A549 (cell line): ENCODE data around the gene AJAP1. TPM values are rescaled to one million over a fixed set of nuclear protein-coding genes. Genes with fewer than 3 reads are reported as not detected.

ENCODE experiments used
- ATAC-seq, 2 experiments: fragments of 200-7000 bp in 1 of 2; fragments of >200 bp in 1 of 2; cut with Nextera tagmentation in 1 of 2; cut with Tn5 transposase in 1 of 2; 3 replicates each; pipeline versions ENCODE4 v1.8.0 to v1.9.1; 2018 to 2020; ENCODE audit warnings: mild to moderate bottlenecking in 1 of 2, moderate library complexity in 1 of 2
- CTCF ChIA-PET: fragments of 300-600 bp; sonication (Branson Sonifier 250); formaldehyde crosslinking; extraction: SDS; loops from one replicate; lab custom pipeline; 2021; ENCODE audit warnings: antibody characterized with exemption, inconsistent platforms; lab: Yijun Ruan, JAX
- POLR2A ChIA-PET: fragments of 350-600 bp; formaldehyde crosslinking; extraction: SDS; loops from one replicate; lab custom pipeline; 2021; ENCODE audit warnings: antibody characterized with exemption, inconsistent platforms; lab: Yijun Ruan, JAX
- DNase-seq, 2 experiments: peaks; one replicate each; pipeline versions ENCODE4 v3.0.0 to v3.0.0-alpha.2; 2011 to 2016; ENCODE audit warnings: low read depth in 1 of 2, low spot score in 1 of 2
- FAIRE-seq: peaks from 2 replicates; lab custom pipeline; 2011; peaks lifted over from hg19 to GRCh38; lab: Jason Lieb, UNC
- H3K27ac ChIP-seq, 2 experiments: fragments of >200 bp; sonication (Bioruptor Twin); formaldehyde crosslinking; 3 replicates each; pipeline ENCODE4 v1.5.1; 2016 to 2017
- H3K4me1 ChIP-seq: fragments of >200 bp; sonication (Bioruptor Twin); formaldehyde crosslinking; 3 replicates; pipeline ENCODE4 v1.6.1; 2016
- H3K4me2 ChIP-seq: fragments of >200 bp; sonication (Bioruptor Twin); formaldehyde crosslinking; 3 replicates; pipeline ENCODE4 v1.6.1; 2016
- H3K4me3 ChIP-seq: fragments of >200 bp; sonication (Bioruptor Twin); formaldehyde crosslinking; 3 replicates; pipeline ENCODE4 v1.5.1; 2016
- H3K9me3 ChIP-seq: fragments of >200 bp; sonication (Bioruptor Twin); formaldehyde crosslinking; 3 replicates; pipeline ENCODE4 v1.6.1; 2016
- ATOH8 ChIP-seq: fragments of 250-450 bp; sonication (Bioruptor Pico); IDR thresholded peaks from 2 replicates; pipeline ENCODE4 v1.5.0; 2020; ENCODE audit warnings: low read depth, mild to moderate bottlenecking, moderate library complexity
- E2F6 ChIP-seq: IDR thresholded peaks from 2 replicates; pipeline ENCODE4 v1.6.1; 2012; ENCODE audit warnings: low read depth, borderline replicate concordance
- FOXS1 ChIP-seq: fragments of 250-450 bp; sonication (Bioruptor Pico); IDR thresholded peaks from 2 replicates; pipeline ENCODE4 v1.5.0; 2020; ENCODE audit warnings: mild to moderate bottlenecking, moderate library complexity
- HOXA7 ChIP-seq: fragments of 250-450 bp; sonication (Bioruptor Pico); IDR thresholded peaks from 2 replicates; pipeline ENCODE4 v1.5.0; 2020; ENCODE audit warnings: mild to moderate bottlenecking, moderate library complexity
- MAZ ChIP-seq: fragments of 150-350 bp; IDR thresholded peaks from 2 replicates; pipeline ENCODE4 v1.6.1; 2014; ENCODE audit warnings: antibody characterized with exemption, low read depth, low read length, borderline replicate concordance
- NFE2L2 ChIP-seq: fragments of 150-350 bp; conservative IDR thresholded peaks from 2 replicates; pipeline ENCODE4 v1.6.1; 2014; ENCODE audit warnings: low read length
- NR3C1 ChIP-seq: fragments of >200 bp; sonication (Bioruptor Twin); formaldehyde crosslinking; IDR thresholded peaks from 3 replicates; pipeline ENCODE4 v1.6.1; 2017
- POLR2A ChIP-seq: IDR thresholded peaks from 2 replicates; pipeline ENCODE4 v1.6.1; 2012; ENCODE audit warnings: mild to moderate bottlenecking, low read length
- POLR2AphosphoS2 ChIP-seq: conservative IDR thresholded peaks from 2 replicates; pipeline ENCODE4 v1.6.1; 2012; ENCODE audit warnings: low read length, improper control_type of control experiment, inconsistent platforms
- RAD21 ChIP-seq, 2 experiments: fragments of >200 bp in 1 of 2; sonication (Bioruptor Twin) in 1 of 2; formaldehyde crosslinking in 1 of 2; IDR thresholded peaks in 1 of 2; conservative IDR thresholded peaks in 1 of 2; 2 replicates in 1 of 2; 3 replicates in 1 of 2; pipeline ENCODE4 v1.6.1; 2012 to 2018; ENCODE audit warnings: inconsistent platforms in 1 of 2
- RARB ChIP-seq: fragments of 250-450 bp; sonication (Bioruptor Pico); IDR thresholded peaks from 2 replicates; pipeline ENCODE4 v1.8.0; 2021; ENCODE audit warnings: mild to moderate bottlenecking, moderate library complexity
- REST ChIP-seq: fragments of 200-600 bp; sonication (generic); IDR thresholded peaks from 2 replicates; pipeline ENCODE4 v1.6.1; 2016; ENCODE audit warnings: antibody characterized with exemption, mild to moderate bottlenecking, moderate library complexity
- RFX5 ChIP-seq: fragments of 450-650 bp; IDR thresholded peaks from 2 replicates; pipeline ENCODE4 v1.7.1; 2014; ENCODE audit warnings: antibody characterized with exemption, mild to moderate bottlenecking, moderate library complexity
- RNF2 ChIP-seq: fragments of 200-600 bp; sonication (generic); IDR thresholded peaks from 2 replicates; pipeline ENCODE4 v1.6.1; 2016; ENCODE audit warnings: low read depth, mild to moderate bottlenecking, antibody characterized with exemption, moderate library complexity, borderline replicate concordance
- SREBF2 ChIP-seq: fragments of 450-650 bp; IDR thresholded peaks from 2 replicates; pipeline ENCODE4 v1.6.1; 2014; ENCODE audit warnings: mild to moderate bottlenecking, moderate library complexity
- TFCP2L1 ChIP-seq: fragments of 250-450 bp; sonication (Bioruptor Pico); IDR thresholded peaks from 2 replicates; pipeline ENCODE4 v1.5.0; 2021; ENCODE audit warnings: mild to moderate bottlenecking
- ZFP36 ChIP-seq: fragments of 450-650 bp; IDR thresholded peaks from 2 replicates; pipeline ENCODE4 v1.6.1; 2014; ENCODE audit warnings: borderline replicate concordance; ENCODE audit not compliant: partially characterized antibody
- WGBS: methylation state at CpG from one replicate; pipeline ENCODE4 v1.1.6; 2017; ENCODE audit errors: missing lambda C conversion rate; 5-methylcytosine and 5-hydroxymethylcytosine counted together
- polyA plus RNA-seq, 4 experiments: library from polyadenylated mRNA; depleted of rRNA in 3 of 4; stranded (reverse); fragments of >200 nt; fragmentation: RNase III in 1 of 4; extraction: RNeasy Plus Mini Kit Qiagen cat#74134 plus additional on column Dnase treatment in 1 of 4; gene quantifications; 2 replicates in 3 of 4; 3 replicates in 1 of 4; pipeline ENCODE4 v1.2.3, GENCODE V29; 2011 to 2017
- TF ChIP-seq, protein P1 (sequence below): fragments of >200 bp; sonication (Bioruptor Twin); formaldehyde crosslinking; IDR thresholded peaks from 3 replicates; pipeline ENCODE4 v1.5.1; 2016
- TF ChIP-seq, protein P2 (sequence below): fragments of 250-450 bp; sonication (Bioruptor Pico); IDR thresholded peaks from 2 replicates; pipeline ENCODE4 v1.5.0; 2021; ENCODE audit warnings: mild to moderate bottlenecking, moderate library complexity, borderline replicate concordance
- TF ChIP-seq, protein P3 (sequence below): fragments of 150-350 bp; IDR thresholded peaks from 2 replicates; pipeline ENCODE4 v1.6.1; 2014; ENCODE audit warnings: low read depth, mild to moderate bottlenecking, low read length

AJAP1 gene
- polyA plus RNA-seq, 2 of the 4 experiments (the other 2 are of a cell fraction): not detected

DNA sequence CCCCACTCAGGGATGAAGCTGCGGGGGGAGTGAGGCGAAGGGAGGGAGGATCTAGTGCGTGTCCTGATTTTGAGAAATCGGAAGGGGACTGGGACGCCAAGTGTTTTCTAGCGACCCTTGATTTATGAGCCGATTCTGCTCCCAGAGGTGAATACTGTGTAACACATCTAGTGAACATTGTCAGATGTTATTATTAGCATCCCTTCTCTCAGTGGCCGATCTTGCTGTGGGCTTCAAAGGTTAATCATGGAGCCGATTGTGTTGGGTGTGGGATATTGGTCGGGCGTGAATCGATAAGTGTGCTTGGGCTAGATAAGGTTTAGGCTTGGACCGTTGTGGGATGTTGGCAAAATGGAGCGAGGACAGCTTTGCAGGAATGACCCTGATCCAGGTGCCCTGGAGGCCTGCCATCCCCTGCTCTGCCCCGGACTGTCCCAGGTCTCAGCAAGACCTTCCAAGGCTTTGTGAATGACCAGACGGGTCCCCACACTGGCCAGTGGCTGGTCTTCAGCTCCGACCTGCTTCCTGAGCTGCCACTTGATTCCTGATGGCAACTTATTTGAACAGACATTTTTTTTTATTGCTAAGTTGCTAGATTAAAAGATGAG lies 2.2 kb downstream of the AJAP1 start:
- DNase-seq: no peak
- Histone ChIP-seq H3K27ac (no peak overlapping the region; a peak in 1 of 6 replicates), H3K9me3 (no peaks in the 10 kb centered on the region), H3K4me2 (peak overlapping the region; percentile 98), H3K4me3 (peak overlapping the region; percentile 45), H3K4me1 (peaks cover 12% of the 10 kb centered on the region)
- FAIRE-seq: no peak
- TF ChIP-seq, protein P1, sequence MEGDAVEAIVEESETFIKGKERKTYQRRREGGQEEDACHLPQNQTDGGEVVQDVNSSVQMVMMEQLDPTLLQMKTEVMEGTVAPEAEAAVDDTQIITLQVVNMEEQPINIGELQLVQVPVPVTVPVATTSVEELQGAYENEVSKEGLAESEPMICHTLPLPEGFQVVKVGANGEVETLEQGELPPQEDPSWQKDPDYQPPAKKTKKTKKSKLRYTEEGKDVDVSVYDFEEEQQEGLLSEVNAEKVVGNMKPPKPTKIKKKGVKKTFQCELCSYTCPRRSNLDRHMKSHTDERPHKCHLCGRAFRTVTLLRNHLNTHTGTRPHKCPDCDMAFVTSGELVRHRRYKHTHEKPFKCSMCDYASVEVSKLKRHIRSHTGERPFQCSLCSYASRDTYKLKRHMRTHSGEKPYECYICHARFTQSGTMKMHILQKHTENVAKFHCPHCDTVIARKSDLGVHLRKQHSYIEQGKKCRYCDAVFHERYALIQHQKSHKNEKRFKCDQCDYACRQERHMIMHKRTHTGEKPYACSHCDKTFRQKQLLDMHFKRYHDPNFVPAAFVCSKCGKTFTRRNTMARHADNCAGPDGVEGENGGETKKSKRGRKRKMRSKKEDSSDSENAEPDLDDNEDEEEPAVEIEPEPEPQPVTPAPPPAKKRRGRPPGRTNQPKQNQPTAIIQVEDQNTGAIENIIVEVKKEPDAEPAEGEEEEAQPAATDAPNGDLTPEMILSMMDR: no peak
- peak in 1 of 2 experiments; percentile 4; a peak in 1 of 5 replicates for TF ChIP-seq RAD21 (conservative IDR thresholded peaks at IDR 0.05 in 1 of 2, IDR thresholded peaks at IDR 0.05 in 1 of 2)
- CTCF ChIA-PET: interaction anchor here (0.7 to 2.7 kb wide), 7 partner anchors 8 to 1089 kb away, joined by 3 to 14 read pairs (median 3); no protein-coding TSS in a partner anchor
- peak; percentile 63 to 65 for ATAC-seq
- POLR2A ChIA-PET: no interaction called here
- 11% methylated on average over 14 of the region's 17 CpGs for WGBS

- Histone ChIP-seq H3K9me3 (no peaks in the 10 kb centered on the region), H3K27ac (no peak overlapping the region), H3K4me3 (no peak overlapping the region), H3K4me1 (peaks cover 11% of the 10 kb centered on the region), H3K4me2 (no peak overlapping the region)
- ChIA-PET CTCF (interaction anchor here (0.7 to 2.7 kb wide), 3 partner anchors 40 to 1088 kb away, joined by 3 to 14 read pairs (median 3); no protein-coding TSS in a partner anchor), POLR2A (no interaction called here)
- WGBS: 42% methylated on average over 5 of the region's 9 CpGs
- TF ChIP-seq RAD21 (conservative IDR thresholded peaks at IDR 0.05 in 1 of 2, IDR thresholded peaks at IDR 0.05 in 1 of 2): no peak
- no peak for TF ChIP-seq POLR2A
- no peak for TF ChIP-seq POLR2AphosphoS2
- TF ChIP-seq, protein P2, sequence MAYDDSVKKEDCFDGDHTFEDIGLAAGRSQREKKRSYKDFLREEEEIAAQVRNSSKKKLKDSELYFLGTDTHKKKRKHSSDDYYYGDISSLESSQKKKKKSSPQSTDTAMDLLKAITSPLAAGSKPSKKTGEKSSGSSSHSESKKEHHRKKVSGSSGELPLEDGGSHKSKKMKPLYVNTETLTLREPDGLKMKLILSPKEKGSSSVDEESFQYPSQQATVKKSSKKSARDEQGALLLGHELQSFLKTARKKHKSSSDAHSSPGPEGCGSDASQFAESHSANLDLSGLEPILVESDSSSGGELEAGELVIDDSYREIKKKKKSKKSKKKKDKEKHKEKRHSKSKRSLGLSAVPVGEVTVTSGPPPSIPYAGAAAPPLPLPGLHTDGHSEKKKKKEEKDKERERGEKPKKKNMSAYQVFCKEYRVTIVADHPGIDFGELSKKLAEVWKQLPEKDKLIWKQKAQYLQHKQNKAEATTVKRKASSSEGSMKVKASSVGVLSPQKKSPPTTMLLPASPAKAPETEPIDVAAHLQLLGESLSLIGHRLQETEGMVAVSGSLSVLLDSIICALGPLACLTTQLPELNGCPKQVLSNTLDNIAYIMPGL (CRISPR knock-in tag): no peak
- TF ChIP-seq NFE2L2: no peak
- no peak for TF ChIP-seq E2F6
- no peak for TF ChIP-seq TFCP2L1 (CRISPR knock-in tag)
- no peak for TF ChIP-seq ZFP36
- TF ChIP-seq NR3C1: no peak
- TF ChIP-seq HOXA7 (CRISPR knock-in tag): no peak
- TF ChIP-seq ATOH8 (CRISPR knock-in tag): no peak
- no peak for FAIRE-seq
- ATAC-seq: no peak
- no peak for DNase-seq
Observed at GRCh38 chr1:4657244-4657789, 2.9 kb downstream of the AJAP1 start.

DNA sequence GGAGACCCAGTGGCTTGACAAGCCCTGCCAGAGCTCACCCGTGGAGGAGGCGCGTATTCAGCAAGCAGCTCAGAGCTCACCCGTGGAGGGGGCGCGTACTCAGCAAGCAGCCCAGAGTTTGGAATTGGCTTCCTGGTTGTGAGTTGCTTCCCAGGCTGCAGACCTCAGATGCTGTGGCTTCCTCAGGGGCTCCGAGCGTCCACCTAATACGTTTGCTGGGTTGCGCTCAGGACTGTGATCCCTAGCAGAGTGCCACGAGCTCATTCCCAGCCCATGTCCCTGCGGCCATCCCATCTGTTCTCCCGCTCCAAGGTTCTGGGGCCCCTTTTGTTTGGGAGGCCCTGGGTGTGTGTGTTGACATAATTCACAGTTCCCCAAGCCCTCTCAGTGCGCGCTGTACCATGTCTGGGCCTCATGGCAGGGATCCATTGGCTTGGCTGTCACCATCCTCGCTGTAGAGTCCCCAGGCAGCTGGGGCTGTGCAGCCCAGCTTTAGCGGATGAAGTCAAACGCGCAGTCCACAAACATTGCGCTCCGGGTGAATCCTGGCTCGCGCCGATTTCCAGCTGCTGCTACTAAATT lies 3.6 kb downstream of the AJAP1 start:
- FAIRE-seq (no peak), ATAC-seq (no peak), DNase-seq (no peak)
- no peak overlapping the region for H3K4me2 ChIP-seq
- WGBS: 75% methylated on average over 14 of the region's 24 CpGs
- H3K9me3 ChIP-seq: no peaks in the 10 kb centered on the region
- no peak overlapping the region for H3K4me3 ChIP-seq
- no peak overlapping the region for H3K27ac ChIP-seq
- peaks cover 5% of the 10 kb centered on the region; the same call in 1 of the 3 replicates for H3K4me1 ChIP-seq
- CTCF ChIA-PET: interaction anchor here (2.7 kb wide), 1 partner anchor 1087 kb away, joined by 14 read pairs; no protein-coding TSS in a partner anchor
- POLR2A ChIA-PET: no interaction called here
- TF ChIP-seq NFE2L2 (no peak), RARB (CRISPR knock-in tag) (no peak), FOXS1 (CRISPR knock-in tag) (no peak), RNF2 (no peak), MAZ (no peak), SREBF2 (no peak), RFX5 (no peak), REST (no peak)
- TF ChIP-seq, protein P3, sequence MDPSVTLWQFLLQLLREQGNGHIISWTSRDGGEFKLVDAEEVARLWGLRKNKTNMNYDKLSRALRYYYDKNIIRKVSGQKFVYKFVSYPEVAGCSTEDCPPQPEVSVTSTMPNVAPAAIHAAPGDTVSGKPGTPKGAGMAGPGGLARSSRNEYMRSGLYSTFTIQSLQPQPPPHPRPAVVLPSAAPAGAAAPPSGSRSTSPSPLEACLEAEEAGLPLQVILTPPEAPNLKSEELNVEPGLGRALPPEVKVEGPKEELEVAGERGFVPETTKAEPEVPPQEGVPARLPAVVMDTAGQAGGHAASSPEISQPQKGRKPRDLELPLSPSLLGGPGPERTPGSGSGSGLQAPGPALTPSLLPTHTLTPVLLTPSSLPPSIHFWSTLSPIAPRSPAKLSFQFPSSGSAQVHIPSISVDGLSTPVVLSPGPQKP: no peak
